Loucy (cell line): ENCODE measurements around the gene DDX10.

ENCODE experiments used
- EZH2phosphoT487 ChIP-seq: fragments of 200-600 bp; IDR thresholded peaks from 2 replicates; pipeline ENCODE4 v1.6.1; 2018; ENCODE audit warnings: antibody characterized with exemption, mild to moderate bottlenecking, moderate library complexity, borderline replicate concordance
- TF ChIP-seq, protein P1 (sequence below): fragments of 200-600 bp; sonication (generic); conservative IDR thresholded peaks from 2 replicates; pipeline ENCODE4 v1.5.1; 2014; ENCODE audit warnings: mild to moderate bottlenecking, antibody characterized with exemption, low read length

DNA sequence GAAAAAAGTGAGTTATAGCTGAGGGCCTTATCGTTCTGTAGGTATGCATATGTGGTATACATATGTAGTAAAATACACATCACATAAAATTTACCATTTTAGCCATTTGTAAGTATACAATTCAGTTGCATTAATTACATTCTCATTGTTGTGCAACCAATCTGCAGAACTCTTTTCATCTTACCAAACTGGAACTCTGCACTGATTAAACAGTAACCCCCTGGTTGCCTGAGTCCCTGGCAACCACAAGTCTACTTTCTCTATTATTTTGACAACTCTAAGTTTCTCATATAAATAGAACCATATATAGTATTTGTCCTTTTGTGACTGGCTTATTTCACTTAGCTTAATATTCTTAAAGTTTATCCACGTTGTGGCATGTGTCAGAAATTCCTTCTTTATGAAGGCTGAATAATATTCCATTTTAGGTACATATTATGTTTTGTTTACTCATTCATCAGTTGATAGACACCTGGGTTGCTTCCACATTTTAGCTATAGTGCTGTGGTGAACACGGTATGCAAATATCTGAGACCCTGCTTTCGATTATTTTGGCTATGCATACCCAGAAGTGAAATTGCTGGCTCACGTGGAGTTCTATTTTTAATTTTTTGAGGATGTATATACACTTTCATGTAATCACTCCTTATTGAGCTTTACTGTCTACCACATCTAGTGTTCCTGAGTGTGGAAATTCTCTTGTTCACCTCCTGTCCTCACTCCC lies 1.6 kb upstream of the DDX10 start:
- TF ChIP-seq, protein P1, sequence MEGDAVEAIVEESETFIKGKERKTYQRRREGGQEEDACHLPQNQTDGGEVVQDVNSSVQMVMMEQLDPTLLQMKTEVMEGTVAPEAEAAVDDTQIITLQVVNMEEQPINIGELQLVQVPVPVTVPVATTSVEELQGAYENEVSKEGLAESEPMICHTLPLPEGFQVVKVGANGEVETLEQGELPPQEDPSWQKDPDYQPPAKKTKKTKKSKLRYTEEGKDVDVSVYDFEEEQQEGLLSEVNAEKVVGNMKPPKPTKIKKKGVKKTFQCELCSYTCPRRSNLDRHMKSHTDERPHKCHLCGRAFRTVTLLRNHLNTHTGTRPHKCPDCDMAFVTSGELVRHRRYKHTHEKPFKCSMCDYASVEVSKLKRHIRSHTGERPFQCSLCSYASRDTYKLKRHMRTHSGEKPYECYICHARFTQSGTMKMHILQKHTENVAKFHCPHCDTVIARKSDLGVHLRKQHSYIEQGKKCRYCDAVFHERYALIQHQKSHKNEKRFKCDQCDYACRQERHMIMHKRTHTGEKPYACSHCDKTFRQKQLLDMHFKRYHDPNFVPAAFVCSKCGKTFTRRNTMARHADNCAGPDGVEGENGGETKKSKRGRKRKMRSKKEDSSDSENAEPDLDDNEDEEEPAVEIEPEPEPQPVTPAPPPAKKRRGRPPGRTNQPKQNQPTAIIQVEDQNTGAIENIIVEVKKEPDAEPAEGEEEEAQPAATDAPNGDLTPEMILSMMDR, result no peak
- no peak for TF ChIP-seq EZH2phosphoT487
